Stomach smooth muscle (tissue), 2 donors: ENCODE measurements around the gene ZSWIM3.
"Not testable (repeated sequence)": the region's sequence is repeated elsewhere in the genome, so short reads cannot be mapped to it uniquely, and the experiment has no call there.

ENCODE experiments used
- H3K27ac ChIP-seq: one replicate; pipeline ENCODE4 v1.7.0; 2013; ENCODE audit warnings: mild to moderate bottlenecking, low read length, inconsistent platforms
- H3K27me3 ChIP-seq, 2 donors: one replicate each; pipeline ENCODE4 v1.7.0; 2013; ENCODE audit warnings: low read length in 2 of 2; ENCODE audit not compliant: insufficient read depth in 2 of 2, control insufficient read depth in 1 of 2
- H3K36me3 ChIP-seq, 2 donors: one replicate each; pipeline ENCODE4 v1.7.0; 2013; ENCODE audit warnings: low read length in 2 of 2; ENCODE audit not compliant: control insufficient read depth in 2 of 2, insufficient read depth in 2 of 2
- H3K4me1 ChIP-seq: one replicate; pipeline ENCODE4 v1.7.0; 2013; ENCODE audit warnings: low read length; ENCODE audit not compliant: control insufficient read depth, insufficient read depth
- H3K4me3 ChIP-seq, 2 donors: one replicate each; pipeline ENCODE4 v1.7.0; 2013; ENCODE audit warnings: low read length in 2 of 2
- H3K9ac ChIP-seq, 2 donors: one replicate each; pipeline ENCODE4 v1.7.0; 2013; ENCODE audit warnings: low read length in 2 of 2, mild to moderate bottlenecking in 1 of 2
- H3K9me3 ChIP-seq, 2 donors: one replicate each; pipeline ENCODE4 v1.7.0; 2013; ENCODE audit warnings: low read length in 2 of 2; ENCODE audit not compliant: control insufficient read depth in 2 of 2
- donor health status: healthy.
- donor health status: Pancreatic carcinoma.

ZSWIM3 gene

DNA sequence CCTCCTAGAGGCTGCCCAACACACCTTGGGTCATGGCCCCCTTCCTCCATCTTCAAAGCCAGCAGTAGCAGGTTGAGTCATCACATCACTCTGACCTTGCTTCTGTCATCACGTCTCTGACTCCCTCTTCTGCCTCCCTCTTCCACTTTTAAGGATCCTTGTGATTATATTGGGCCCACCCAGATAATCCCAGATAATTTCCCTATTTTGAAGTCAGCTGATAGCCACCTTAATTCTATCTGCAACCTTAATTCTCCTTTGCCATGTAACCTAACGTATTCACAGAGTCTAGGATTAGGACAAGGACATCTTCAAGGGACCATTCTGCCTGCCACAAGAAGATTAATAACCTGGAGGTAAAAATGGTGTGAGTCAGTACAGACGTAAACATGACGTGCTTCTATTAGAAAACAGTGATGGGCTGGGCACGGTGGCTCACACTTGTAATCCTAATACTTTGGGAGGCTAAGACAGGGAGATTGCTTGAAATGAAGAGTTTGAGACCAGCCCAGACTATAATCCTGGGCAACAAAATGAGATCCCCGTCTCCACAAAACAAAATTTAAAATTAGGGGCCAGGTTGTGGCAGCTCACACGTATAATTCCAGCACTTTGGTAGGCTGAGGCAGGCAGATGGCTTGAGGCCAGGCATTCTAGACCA, 3.3 kb downstream of the ZSWIM3 start:
- Histone ChIP-seq H3K9me3 (no peaks in the 10 kb centered on the region), H3K36me3 (no peaks in the 10 kb centered on the region), H3K9ac (no peak overlapping the region), H3K27me3 (no peaks in the 10 kb centered on the region), H3K4me3 (no peak overlapping the region), H3K4me1 (peaks cover 19% of the 10 kb centered on the region), H3K27ac (no peak overlapping the region)

DNA sequence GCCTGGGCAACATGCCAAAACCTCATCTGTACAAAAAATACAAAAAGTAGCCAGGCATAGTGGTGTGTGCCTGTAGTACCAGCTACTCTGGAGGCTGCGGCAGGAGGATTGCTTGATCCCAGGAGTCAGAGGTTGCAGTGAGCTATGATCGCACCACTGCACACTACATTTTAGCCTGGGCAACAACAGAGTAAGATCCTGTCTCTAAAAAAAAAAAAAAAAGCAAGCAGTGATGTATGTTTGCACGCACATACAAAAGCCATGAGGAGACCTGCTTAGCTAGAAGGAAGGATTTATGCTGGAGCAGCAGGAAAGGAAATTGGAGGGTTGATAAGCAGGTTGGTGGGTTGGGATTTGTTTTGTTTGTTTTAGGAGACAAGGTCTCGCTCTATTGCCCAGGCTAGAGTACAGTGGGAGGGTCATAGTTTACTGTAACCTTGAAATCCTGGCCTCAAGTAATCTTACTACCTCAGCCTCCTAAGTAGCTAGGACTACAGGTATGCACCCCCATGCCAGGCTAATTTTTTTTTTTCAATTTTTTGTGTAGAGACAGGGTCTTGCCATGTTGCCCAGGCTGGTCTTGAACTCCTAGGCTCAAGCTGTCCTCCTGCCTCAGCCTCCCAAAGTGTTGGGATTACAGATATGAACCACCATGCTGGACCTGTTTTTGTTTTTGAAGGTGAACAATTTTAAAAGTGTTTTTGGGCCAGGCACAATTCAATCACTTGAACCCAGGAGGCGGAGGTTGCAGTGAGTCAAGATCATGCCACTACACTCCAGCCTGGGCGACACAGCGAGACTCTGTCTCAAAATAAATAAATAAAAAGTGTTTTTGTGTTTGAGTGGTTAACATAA, 4.0 kb downstream of the ZSWIM3 start:
- no peaks in the 10 kb centered on the region for H3K27me3 ChIP-seq
- H3K9ac ChIP-seq: no peak overlapping the region
- H3K9me3 ChIP-seq: no peaks in the 10 kb centered on the region
- no peaks in the 10 kb centered on the region for H3K36me3 ChIP-seq
- H3K4me1 ChIP-seq: peaks cover 12% of the 10 kb centered on the region
- H3K4me3 ChIP-seq: no peak overlapping the region
- H3K27ac ChIP-seq: no peak overlapping the region

DNA sequence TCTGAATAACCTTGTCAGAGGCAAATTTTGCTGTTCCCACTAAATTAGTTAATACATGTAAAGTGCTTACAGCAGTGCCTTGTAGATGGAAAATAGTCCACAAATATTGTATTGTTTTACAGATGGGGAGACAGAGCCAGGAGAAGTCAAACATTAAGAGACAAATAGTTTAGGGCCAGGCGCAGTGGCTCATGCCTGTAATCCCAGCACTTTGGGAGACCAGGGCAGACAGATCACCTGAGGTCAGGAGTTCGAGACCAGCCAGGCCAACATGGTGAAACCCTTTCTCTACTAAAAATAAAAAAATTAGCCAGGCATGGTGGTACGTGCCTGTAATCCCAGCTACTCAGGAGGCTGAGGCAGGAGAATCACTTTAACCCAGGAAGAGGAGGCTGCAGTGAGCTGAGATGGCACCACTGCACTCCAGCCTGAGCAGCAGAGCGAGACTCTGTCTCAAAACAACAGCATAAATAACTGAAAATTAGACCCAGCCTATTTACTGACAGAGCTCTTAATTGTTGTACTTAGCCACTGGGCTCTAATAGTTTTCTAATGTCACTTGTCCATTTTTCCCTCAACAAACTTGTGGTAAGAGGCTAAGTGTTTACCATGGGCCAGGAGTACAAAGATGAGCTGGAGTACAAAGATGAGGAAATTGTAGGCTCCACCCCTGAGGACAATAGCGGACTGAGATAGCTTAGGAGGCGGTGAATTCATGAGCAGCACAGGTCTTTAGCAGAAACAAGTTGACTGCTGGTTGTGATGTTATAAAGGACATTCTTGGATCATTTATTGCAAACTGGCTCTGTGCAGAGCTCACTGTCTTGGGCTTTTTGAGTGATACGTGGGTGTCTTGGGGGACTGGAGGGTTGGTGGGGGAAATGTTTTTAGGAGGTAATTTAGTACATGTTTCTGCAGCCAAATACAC, 6.4 kb downstream of the ZSWIM3 start:
- H3K9ac ChIP-seq: no peak overlapping the region

DNA sequence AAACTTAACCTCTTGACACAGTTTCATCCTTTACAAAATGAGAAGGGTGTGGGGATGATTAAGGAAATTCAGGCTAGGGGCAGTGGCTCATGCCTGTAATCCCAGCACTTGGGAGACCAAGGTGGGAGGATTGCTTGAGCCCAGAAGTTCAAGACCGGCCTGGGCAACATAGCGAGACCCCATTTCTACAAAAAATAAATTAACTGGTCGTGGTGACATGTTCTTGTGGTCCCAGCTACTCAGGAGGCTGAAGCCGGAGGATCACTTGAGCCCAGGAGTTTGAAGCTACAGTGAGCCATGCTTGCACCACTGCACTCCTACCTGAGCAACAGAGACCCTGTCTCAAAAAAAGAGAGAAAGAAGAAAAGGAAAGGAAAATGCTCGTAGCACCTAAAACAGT, 9.0 kb downstream of the ZSWIM3 start:
- H3K9me3 ChIP-seq: no peaks in the 10 kb centered on the region
- H3K27ac ChIP-seq: no peak overlapping the region
- no peaks in the 10 kb centered on the region for H3K36me3 ChIP-seq
- no peak overlapping the region for H3K4me3 ChIP-seq
- H3K27me3 ChIP-seq: no peaks in the 10 kb centered on the region
- no peak overlapping the region for H3K9ac ChIP-seq
- H3K4me1 ChIP-seq: no peaks in the 10 kb centered on the region

More for the DNA sequence above, 6.4 kb downstream of the ZSWIM3 start:
- Histone ChIP-seq H3K4me3 (no peak overlapping the region), H3K9me3 (no peaks in the 10 kb centered on the region), H3K36me3 (no peaks in the 10 kb centered on the region), H3K27ac (no peak overlapping the region), H3K27me3 (no peaks in the 10 kb centered on the region), H3K4me1 (no peaks in the 10 kb centered on the region)

GRCh38 chr20:45867136-45867818, 9.9 kb downstream of the ZSWIM3 start:
- Histone ChIP-seq H3K9me3 (no peaks in the 10 kb centered on the region), H3K27ac (no peak overlapping the region), H3K36me3 (no peaks in the 10 kb centered on the region), H3K9ac (no peak overlapping the region), H3K27me3 (no peaks in the 10 kb centered on the region), H3K4me3 (no peak overlapping the region), H3K4me1 (no peaks in the 10 kb centered on the region)

DNA sequence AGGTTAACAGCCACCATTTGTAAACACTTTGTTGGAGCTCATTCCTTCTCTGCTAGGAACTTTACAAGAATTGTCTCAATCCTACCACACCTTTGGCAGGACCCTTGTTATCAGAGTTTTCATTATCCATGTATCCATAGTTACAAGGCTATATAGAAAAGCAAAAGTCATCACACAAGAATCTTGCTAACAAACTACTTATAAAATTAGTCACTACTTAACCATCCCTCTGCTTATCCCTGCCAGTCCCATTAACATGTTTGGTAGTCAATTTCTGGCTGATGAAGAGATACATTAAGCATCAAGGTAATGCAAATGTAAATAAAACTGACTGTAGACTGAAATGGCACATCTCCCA, 10.4 kb downstream of the ZSWIM3 start:
- Histone ChIP-seq H3K4me1 (no peaks in the 10 kb centered on the region), H3K27me3 (no peaks in the 10 kb centered on the region), H3K9me3 (no peaks in the 10 kb centered on the region), H3K9ac (no peak overlapping the region), H3K27ac (no peak overlapping the region), H3K4me3 (no peak overlapping the region), H3K36me3 (peaks cover 0 to 5% of the 10 kb centered on the region in 2 donors)

GRCh38 chr20:45872626-45873025, 15.2 kb downstream of the ZSWIM3 start:
- Histone ChIP-seq H3K27ac (no peak overlapping the region), H3K4me1 (no peaks in the 10 kb centered on the region), H3K9me3 (no peaks in the 10 kb centered on the region), H3K27me3 (no peaks in the 10 kb centered on the region), H3K4me3 (no peak overlapping the region), H3K36me3 (peaks cover 6 to 14% of the 10 kb centered on the region in 2 donors), H3K9ac (no peak overlapping the region)

- no peaks in the 10 kb centered on the region for H3K4me1 ChIP-seq
- no peak overlapping the region for H3K9ac ChIP-seq
- H3K27ac ChIP-seq: no peak overlapping the region
- H3K4me3 ChIP-seq: no peak overlapping the region
- H3K9me3 ChIP-seq: no peaks in the 10 kb centered on the region
- no peaks in the 10 kb centered on the region for H3K27me3 ChIP-seq
- peaks cover 16 to 22% of the 10 kb centered on the region in 2 donors for H3K36me3 ChIP-seq
Measured at GRCh38 chr20:45873409-45874103, 16.1 kb downstream of the ZSWIM3 start.

- H3K9ac ChIP-seq, H3K9me3 ChIP-seq, H3K27ac ChIP-seq, H3K4me1 ChIP-seq, H3K27me3 ChIP-seq, H3K4me3 ChIP-seq: not testable (repeated sequence)
- peaks cover 17 to 22% of the 10 kb centered on the region in 2 donors for H3K36me3 ChIP-seq
Measured at GRCh38 chr20:45874104-45874481, 16.7 kb downstream of the ZSWIM3 start.

DNA sequence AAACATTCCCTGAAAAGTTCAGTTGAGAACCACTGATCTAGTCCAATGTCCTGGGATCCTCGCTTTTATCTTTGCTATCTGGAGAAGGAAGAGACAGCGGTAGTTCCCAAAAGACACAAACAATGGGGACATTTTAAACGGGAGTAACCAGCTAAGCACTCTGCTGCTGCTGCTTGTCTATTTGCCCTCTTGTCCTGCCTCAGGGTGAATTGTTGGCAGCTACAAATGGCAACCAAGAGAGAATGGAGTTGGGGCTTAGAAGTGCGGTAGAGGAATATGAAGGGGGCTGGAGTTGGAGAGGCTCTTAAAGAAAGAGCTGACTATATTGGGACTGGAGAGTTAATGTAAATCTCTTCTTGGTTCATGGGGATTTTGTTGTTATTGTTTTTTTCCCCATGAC, 17.2 kb downstream of the ZSWIM3 start:
- Histone ChIP-seq H3K27me3 (no peaks in the 10 kb centered on the region), H3K4me3 (no peak overlapping the region), H3K9ac (no peak overlapping the region), H3K36me3 (peaks cover 17 to 22% of the 10 kb centered on the region in 2 donors), H3K9me3 (no peaks in the 10 kb centered on the region), H3K27ac (no peak overlapping the region), H3K4me1 (no peaks in the 10 kb centered on the region)
